Activated CD4-positive, alpha-beta T cell treated with anti-CD3 and anti-CD28 coated beads, Interleukin-10, Interleukin-2, amounts not matched to agents 100 ng/mL and 50 ng/mL, durations not matched to agents 16 hours and 8 hours (primary cell): Measurements from ENCODE around the gene KASH5.
A peak's percentile ranks its signal among the peaks of the same experiment; 100 is the strongest.
"Not testable (repeated sequence)": the region's sequence is repeated elsewhere in the genome, so short reads cannot be mapped to it uniquely, and the experiment has no call there.

Experiments used
- DNase-seq: peaks from one replicate; pipeline ENCODE4 v3.0.0-alpha.2; 2020

KASH5 gene

DNA sequence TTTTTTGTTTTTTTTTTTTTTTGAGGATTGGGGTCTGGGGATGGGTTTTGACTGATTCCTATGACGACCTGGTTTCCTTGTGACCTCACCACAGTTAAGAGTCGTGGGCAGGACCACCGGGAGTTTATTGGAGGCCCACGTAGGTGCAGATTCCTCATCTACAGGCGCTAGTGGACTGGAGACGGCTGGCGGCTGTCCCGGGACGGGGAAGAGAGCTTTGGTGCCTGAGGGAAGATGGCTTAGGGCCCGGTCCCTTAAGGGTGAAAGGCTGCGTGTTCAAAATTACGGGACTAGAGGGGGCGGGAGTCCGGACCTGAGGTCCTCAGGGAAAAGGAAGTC is 25.2 kb upstream of the KASH5 start:
- no peak for DNase-seq

DNA sequence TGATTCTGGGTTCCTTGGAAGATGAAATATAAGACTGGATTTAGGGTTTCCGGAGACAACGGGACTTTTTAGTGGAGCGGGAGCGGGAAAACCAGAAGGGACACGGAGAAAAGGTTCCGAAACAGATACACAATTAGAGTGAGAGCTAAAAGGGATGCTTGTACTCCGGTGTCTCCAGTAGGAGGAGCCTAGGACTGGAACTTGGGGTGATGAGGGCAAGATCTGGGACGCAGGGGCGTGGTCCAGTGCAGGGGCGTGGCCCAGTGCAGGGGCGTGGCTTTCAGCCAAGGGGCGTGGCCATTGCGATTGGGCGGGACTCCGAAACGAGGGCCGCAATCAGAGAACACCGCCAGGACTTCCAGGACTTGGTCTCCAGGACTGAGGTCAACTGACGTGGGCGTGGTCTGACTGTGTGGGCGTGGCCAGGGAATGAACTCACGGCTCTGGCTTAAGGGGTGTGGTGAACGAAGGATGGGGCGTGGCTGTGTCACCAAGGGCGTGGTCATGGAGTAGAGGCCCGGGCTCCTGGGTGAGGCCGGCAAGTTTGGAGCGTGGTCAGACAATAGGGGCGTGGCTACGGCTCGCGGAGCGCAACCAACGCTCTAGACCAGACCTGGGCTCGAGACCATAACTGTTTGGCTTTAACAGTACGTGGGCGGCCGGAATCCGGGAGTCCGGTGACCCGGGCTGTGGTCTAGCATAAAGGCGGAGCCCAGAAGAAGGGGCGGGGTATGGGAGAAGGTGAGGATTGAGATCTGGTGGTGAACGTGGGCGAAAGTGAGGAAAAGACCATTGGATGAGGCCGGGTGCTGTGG is 24.6 kb upstream of the KASH5 start, which contains the start of gene DKKL1:
Gene DKKL1, plus strand, starts transcription at position 610 of the 815 bp plus-strand sequence. Its CDS starts 122 bp downstream, at position 732.
- DNase-seq: peak; percentile 83

DNA sequence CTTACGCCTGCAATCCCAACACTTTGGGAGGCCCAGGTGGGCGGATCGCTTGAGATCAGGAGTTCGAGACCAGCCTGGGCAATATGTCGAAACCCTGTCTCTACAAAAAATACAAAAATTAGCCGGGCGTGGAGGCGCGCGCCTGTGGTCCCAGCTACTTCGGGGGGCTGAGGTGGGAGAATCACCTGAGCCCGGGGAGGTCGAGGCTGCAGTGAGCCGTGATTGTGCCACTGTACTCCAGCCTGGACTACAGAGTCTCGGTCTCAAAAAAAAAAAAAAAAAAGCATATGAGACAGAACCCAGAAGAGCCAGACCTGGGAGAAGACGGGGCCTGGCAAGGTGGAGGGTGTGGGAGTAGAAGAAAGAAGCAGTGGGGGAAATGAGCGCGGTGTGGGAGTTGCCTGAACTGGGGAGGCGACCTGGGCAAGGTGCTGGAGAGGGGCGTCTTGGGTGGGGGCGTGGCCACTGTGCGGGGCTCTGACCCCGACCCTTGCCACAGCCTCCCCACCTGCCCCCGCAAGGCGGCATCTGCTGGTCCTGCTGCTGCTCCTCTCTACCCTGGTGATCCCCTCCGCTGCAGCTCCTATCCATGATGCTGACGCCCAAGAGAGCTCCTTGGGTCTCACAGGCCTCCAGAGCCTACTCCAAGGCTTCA is 23.8 kb upstream of the KASH5 start:
- no peak for DNase-seq

DNA sequence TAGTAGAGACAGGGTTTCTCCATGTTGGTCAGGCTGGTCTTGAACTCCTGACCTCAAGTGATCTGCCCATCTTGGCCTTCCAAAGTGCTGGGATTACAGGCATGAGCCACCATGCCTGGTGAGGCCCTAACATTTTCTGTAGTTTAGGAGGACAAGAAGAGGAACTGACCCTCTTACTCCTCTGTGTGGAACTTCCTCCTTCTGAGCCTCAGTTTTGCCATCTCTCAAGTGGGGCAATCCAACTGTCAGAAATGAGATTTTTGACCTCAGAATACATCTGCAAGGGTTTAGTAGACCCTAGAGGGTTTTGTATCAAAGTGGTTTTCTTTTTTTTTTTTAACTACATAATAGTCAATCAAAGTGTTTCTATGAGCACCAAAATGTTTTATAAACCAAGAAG is 21.9 kb upstream of the KASH5 start:
- no peak for DNase-seq

DNA sequence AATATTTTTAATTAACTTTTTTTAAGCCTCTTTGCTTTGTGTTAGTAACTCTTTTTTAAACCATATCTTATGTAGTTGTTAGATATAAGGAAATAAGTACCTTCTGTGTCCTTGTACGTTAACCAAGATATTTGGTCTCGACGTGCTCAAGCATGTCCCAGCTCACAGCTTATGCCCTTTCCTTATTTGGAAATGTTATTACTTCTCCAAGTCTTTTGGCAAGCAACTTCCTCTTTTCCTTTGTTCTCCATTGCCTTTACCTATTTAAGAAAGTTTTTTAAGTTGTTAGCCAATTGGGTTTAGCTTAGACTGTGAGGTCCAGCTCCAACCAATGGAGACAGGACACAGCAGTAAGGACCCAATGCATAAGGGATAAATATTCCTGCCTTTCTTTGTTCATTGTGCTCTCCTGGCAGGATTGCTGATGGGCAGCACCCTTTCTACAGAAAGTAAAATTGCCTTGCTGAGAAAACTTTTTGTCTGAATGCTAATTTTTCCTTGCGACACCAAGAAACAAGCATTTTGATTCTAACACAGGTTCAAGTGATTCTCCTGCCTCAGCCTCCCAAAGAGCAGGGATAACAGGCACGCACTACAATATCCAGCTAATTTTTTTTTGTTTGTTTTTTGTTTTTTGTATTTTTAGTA is 19.2 kb upstream of the KASH5 start:
- no peak for DNase-seq

DNA sequence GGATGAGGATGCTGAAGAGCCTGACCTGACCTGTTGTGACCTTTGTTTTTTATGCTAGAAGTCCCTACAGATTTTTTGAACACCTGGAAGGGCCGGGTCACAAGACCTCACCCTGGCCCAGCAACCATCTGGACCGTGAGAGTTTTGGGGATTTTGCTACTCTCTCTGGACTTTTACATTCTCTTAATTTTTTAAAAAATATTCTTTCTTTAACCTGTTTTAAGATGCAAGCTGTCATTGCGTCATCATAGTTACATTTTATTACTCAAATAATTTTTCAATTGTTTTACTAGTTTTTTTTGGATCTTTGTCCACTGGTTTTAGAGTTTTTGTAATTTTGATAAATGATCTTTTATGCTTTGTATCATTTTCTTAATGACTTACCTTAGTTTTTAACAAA is 16.9 kb upstream of the KASH5 start:
- no peak for DNase-seq

DNA sequence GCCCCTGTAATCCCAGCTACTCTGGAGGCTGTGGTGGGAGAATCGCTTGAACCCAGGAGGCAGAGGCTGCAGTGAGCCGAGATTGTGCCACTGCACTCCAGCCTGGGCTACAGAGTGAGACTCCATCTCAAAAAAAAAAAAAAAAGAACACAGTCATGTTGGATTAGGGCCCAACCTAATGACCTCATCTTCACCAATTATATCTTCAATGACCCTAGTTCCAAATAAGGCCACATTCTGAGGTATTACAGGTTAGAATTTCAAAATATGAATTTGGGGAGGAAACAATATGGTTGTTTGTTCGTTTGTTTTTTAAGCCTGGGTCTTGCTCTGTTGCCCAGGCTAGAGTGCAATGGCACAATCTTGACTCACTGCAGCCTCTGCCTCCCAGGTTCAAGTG is 14.9 kb upstream of the KASH5 start:
- DNase-seq: not testable (repeated sequence)

DNA sequence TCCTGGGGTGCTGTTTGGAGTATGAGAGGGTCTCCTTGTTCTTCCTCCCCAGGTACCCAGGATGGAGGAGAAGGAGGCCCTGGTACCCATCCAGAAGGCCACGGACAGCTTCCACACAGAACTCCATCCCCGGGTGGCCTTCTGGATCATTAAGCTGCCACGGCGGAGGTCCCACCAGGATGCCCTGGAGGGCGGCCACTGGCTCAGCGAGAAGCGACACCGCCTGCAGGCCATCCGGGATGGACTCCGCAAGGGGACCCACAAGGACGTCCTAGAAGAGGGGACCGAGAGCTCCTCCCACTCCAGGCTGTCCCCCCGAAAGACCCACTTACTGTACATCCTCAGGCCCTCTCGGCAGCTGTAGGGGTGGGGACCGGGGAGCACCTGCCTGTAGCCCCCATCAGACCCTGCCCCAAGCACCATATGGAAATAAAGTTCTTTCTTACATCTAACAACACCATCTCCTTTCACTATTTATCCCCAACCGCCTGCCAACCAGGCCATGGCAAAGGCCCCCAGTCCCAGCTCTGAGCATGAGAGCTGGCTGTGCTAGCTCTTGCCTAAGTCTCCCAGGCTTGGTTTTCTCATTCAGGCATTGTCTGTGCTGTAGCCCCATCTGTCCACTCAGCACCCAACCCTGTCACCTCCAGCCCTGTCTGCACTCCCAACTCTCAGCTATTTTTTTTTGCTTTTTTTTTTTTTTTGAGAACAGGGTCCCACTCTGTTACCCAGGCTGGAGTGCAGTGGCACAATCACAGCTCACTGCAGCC is 13.2 kb upstream of the KASH5 start:
- no peak for DNase-seq

DNA sequence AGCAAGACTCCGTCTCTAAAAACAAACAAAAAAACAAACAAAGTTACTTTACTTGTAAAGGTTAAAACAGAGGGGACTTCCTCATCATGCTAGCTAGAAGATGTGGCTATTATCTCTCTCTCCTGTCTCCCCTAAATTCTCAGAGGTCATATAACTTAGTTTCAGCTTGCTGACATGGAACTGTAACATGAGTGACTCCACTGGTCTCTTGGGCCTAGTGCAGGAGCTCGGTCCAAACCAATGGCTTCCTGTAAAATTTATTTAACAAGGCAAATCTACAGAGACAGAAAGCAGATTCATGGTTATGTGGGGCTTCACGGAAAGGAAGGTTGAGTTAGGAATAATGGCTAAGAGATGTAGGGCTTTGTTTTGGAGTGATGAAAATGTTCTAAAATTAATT is 9.5 kb upstream of the KASH5 start:
- no peak for DNase-seq

DNA sequence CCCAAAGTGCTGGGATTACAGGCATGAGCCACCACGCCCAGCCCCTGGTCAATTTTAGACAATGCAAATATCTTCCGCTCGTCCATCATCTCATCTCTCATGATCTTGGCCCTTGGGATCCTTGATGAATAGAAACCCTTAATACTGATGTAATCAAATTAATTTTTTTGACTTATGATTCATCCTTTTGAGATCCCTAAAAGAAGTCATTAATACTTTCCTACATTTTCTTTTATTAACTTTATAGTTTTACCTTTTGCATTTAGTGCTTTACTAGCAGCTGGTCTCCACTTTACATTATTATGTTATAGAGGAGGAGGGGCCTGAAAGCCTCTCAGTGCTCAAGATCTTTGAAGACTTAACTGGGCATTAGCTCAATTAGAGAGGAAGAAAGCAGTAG is 7.7 kb upstream of the KASH5 start:
- no peak for DNase-seq

DNA sequence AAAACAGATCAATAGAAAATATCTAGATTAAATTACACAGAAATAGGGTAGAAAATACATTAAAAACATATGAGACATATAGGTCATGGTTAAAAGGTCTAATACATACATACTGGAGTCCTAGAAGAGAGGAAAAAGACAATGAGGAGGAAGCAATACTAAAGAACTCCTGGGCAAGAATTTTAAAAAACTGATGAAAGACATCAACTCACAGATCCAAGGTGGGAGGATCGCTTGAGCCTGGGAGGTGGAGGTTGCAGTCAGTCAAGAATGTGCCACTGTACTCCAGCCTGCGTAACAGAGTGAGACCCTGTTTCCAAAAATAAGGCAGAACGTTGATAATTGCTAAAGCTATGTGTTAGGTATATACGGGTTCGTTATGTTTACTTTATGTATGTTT is 5.4 kb upstream of the KASH5 start:
- DNase-seq: no peak

DNA sequence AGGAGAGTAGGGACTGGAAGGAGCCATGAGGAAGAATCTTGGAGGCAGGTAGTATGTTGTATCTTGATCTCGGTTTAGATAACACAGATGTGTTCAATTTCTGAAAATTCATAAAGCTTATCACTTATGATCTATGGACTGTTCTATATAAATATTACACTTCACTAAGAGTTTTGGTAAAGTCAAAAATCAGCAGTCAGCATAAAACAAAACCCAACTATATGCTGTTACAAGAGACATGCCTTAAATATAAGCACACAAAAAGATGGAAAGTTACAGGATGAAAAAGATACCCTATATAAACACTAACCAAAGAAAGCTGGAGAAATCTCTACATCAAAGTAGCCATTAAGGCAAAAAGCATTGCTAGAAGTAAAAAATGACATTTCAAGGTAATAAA is 4.5 kb upstream of the KASH5 start:
- no peak for DNase-seq

DNA sequence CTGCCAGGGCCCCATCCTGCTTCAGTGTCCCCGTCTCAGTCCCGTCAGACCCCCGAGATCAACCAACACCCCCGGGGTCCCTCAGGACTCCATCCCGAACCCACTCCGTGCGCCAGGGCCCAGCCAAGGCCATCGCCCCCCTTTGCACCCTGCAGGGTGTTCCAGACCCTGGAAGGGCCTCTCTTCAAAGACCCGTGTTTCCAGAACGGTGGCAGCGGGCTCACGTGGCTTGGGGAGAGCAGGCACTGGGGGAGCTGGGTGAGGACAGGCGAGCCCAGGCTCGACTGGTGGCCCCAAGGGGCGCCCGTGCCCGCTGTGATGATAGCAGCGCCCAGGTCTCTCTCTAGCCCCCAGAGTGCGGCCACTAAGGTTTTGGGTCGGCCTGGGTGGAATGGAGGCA is 1.4 kb downstream of the KASH5 start:
- DNase-seq: no peak

DNA sequence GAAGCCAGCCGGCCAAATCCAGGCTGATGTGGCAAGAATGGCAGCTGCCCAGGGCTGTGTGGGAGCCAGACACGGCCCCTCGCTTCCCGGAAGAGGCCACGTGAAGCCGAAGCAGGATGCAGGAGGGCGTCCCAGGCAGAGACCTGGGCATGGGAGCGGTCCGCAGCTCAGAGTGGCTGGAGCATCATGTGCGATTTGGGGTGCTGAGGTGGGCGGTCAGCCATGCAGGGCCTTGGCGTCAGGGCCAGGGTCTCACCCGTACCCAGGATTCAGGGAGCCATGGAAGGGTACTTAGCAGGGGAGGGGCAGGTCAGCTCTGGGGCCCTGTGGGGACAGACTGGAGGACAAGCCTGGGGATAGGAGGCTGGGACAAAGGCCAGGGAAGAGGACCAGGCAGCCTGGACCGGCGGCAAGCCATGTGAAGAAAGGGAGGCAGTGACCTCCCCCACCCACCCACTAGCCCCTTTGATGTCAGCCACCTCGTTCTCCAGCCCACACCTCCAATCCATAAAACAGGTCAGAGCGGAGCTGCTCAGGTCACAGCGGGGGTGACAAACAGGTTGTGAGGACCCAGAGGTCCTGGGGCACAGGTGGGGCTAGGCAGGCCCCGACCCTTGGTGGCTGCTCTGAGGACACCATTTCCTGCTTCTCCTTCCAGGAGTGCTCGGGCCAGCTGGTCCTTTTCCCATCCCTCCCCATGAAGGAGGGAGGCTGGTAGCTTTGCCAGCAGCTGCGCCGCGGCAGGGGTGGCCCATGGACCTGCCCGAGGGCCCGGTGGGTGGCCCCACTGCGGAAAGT is 2.3 kb downstream of the KASH5 start:
- DNase-seq: no peak

DNA sequence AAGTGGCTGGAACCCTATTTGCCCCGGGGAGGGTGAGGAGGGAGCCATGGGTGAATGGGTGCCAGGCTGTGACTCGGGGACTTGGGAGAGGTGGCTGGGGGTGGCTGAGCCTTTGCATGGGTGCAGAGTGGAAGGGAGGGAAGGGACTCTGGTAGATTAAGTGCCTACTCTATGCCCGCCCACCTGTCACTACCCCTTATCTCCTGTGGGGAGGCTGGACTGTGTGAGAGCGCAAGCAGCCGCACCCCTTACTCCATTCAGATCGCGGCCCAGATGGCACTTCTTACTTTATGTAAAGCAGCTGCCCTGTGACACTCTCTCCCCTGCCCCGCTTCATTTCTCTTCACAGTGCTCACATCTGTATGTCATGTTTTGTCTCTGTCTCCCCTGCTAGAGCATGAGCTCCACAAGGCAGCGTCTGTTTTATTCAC is 2.9 kb downstream of the KASH5 start:
- DNase-seq: no peak

DNA sequence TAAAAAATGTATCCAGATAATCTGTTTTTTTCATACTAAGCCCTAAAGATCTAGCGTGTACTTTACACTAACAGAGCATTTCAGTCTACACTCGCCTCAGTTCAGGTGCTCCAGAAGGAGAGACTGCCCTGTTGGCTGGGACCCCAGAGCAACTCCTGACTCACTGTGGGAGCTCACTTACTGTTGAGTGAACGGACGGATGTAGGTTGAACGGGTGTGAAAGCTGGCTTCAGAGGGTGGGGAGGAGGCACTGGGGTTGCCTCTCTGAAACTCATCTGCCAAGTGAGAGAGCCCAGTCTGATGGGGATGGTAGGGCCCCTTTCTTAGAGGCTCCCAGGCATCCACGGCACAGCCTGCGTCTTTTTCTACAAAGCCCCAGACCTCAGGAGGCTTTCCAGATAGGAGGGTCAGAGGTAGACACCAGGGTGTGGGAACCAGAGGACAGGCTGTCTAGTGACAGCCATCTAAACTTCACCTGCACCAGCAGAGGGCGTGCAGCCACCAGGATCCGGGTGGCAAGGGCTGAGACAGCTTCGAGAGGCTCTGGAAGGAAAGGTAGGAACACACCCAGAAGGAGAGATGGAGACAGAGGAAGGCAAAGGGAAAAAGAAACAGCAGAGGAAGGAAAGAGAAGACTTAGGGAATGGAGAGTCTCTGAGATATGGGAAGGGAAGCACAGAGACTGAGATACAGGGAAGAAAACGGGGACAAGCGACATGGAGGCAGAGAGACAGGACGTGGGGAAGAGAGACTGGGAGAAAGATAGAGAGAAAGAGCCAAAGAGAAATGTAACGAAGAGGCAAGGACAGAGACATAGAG is 3.7 kb downstream of the KASH5 start:
- peak; percentile 85 for DNase-seq

DNA sequence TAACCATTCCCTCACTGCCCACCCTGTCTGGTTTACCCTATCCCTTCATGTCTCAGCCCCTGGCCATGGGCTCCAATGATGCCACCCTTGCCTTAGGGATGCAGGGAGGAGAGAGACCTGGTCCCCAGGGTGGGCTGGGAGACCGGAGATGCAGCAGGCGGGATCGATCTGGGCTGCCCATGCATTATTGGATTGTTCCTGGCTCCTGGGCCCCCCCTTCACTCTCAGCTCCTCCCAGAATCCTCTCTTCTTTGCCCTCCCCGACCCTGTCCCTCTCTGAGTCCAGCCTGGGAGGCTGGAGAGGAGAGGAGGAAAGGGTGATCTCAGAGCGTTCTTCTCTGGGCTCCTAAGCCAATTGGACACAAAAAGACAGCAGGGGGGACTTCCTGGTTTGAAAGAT is 5.8 kb downstream of the KASH5 start:
- DNase-seq: no peak

DNA sequence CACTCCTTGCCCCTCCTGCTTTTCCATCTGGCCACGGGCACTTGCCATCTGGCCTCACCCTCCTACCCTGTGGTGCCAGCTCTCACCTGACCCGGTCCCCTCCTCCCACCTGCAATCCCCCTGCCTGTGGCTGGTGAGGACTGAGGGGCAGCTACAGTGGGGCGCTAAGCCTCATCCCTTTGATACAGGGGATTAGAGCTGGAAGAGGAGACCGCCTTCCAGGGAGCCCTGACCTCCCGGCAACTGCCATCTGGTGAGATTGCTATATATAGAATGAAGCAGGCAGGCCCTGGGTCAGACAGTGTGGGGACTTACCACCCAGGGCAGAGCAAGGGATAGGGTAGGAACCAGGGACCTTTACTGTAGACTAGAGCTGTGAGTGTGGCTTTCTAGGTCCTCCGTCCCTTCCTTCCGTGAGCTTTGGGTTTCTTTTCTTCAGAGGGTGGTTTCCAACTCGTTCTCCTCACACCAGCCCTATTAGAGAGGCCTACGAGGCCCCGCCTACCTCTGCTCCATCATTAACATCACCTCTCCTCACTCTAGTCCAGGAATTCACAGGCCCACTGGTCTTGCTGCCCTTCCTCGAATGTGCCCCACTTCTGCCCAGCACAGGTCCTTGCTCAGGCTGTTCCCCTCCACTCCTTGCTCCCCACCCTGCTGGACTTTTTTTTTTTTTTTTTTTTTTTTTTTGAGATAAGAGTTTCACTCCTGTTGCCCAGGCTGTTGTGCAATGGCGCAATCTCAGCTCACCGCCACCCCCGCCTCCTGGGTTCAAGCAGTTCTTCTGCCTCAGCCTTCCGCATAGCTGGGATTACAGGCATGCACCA is 7.7 kb downstream of the KASH5 start:
- no peak for DNase-seq

DNA sequence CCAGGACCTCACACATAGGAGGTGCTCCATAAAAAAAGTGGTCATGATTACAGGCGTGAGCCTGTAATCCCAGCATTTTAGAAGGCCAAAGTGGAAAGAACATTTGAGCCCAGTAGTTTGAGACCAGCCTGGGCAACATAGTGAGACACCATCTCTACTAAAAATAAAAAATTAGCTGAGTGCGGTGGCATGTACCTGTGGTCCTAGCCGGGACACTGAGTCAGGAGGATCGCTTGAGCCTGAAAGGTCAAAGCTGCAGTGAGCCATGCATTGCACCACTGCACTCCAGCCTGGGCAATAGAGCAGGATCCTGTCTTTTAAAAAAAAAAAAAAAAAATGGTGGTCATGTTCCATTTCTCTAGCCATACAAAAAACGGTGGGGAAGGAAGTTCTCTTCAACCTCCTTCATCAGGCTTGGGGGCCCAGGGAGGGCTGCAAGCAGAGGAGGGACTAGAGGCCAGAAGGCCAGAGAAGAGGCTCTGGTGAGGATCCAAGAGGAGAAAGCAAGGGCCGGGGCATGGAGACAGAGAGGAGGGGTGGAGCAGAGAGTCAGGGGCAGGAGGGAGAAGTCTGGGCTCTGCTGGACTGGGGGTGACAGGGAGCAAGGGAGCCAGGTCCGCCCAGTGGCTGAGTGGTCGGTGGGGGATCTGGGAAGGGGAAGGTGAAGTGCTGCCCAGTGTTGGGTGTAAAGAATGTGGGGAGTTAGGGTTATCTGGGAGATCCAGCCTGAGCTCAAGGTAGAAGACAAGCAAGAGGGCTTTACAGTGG is 8.9 kb downstream of the KASH5 start:
- no peak for DNase-seq
